HG02870 (cell line): Measurements from ENCODE around the gene TEKT2.

Source experiments
- ATAC-seq: cut with Tn5 transposase; IDR thresholded peaks from one replicate; pipeline ENCODE4 v1.9.1; 2021; ENCODE audit warnings: mild to moderate bottlenecking, moderate library complexity; ENCODE audit not compliant: unreplicated experiment

TEKT2 gene

DNA sequence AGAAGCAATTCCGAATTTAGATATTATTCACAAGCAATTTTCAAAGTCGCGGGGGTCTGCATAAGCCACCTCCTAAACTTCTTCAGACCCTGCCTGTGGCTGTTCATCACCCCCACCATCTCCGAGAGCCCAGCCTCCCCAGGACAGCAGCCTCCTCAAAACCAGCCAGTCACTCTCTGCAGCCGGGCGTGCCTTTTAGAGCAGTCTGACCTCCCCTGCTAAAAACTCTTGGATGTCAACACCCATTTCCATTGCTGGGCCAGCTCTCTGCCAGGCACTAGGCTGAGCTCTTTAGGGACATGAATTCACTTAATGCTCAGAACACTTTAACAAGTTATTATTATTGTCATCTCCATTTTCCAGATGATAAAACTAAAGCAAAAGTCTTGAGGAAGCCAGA, 16.5 kb downstream of the TEKT2 start:
- ATAC-seq = no peak

DNA sequence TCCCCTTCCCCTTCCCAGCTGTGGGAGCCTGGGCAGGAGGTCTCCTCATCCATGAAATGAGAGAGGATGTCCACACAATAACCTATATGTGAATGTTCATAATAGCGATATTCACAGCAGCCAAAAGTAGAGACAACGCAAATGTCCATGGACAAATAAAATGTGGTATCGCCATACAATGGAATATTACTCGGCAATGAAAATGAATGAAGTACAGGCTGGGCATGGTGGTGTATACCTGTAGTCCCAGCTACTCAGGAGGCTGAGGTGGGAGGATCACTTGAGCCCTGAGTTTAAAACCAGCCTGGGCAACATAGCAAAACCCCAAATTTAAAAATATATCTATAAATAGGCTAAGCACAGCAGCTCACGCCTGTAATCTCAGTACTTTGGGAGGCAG, 17.7 kb downstream of the TEKT2 start:
- ATAC-seq = no peak

DNA sequence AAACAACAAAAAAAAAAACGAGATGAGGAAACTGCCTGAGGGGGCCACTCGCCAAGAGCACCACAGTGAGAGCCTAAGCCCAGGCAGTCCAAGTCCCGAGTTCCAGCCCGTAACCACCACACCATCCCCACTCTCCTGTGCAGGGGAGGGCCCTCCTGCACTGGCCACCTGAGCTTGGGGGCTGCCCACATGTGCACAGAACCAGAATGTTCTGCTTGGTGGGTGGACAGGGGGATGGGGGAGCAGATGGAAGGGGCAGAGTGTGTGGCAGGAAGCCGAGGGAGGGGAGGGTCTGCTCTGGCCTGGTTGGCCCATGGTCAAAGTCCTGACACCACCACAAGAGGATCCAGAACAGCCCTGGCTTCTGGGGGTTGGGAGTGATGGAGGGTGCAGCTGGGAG, 22.4 kb downstream of the TEKT2 start:
- no peak for ATAC-seq

DNA sequence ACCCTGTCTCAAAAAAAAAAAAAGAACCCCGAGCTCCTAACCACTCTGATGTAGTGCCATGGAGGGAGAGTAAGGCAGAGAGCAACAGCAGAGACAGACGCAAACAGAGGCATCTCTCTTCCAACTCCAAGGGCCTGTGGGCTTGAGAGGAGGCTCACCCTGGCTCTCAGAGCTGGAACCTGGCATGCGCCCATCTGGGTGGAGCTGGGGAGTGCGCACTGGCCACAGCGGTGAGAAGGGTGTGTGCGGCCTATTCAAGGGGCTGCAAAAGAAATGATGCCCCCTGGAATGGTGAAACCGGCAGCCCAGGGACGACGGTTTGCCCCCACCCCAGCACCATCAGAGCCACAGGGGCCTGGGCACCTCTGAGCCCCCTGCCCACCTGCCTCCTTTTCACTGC, 23.5 kb downstream of the TEKT2 start:
- ATAC-seq = no peak

DNA sequence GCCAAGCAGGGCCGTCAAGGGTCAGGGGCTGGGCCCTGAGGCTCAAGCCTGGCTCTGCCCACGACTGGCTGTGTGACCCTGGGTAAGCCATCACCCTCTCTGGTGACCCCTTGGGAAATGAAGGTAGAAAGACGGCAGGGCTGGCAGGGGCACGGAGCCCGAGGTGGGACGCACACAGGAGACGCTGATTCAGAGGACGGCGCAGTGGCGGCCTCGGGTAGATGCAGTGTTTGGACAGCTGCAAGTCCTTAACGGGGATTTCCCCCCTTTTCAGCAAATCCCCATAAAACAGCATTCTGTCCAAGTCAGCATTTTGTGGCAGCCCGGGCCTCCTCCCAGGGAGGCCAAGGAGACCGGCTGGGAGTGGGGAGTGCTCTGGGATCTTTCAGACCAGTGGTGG, 24.4 kb downstream of the TEKT2 start:
- ATAC-seq = no peak

DNA sequence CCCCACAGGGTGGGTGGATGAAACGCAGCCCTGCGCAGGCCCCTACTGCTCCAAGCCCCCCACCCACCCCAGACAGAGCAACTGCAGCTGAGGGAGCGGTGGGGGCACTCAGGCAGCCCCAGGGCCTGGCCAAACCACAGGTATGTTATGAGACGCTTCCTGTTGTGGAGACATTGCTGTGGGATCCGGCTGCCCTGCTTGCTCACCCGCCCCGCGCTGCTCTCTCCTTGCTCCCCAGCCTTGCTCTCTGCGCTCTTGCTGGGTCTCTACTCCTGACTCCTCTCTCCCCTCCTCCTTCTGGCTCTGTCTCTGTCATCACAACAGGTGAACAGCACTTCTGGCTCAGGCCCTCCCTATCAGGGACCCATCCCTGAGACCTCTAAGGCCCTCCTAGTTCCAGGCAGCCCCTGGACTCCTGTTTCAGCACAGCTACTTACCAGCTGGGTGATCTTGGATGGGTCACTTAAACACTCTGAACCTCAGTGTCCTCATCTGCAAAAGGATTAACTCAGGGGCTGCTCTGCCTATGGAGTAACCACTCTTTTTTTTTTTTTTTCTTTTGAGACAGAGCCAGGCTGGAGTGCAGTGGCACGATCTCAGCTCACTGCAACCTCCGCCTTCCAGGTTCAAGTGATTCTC, 25.3 kb downstream of the TEKT2 start:
- ATAC-seq = no peak

DNA sequence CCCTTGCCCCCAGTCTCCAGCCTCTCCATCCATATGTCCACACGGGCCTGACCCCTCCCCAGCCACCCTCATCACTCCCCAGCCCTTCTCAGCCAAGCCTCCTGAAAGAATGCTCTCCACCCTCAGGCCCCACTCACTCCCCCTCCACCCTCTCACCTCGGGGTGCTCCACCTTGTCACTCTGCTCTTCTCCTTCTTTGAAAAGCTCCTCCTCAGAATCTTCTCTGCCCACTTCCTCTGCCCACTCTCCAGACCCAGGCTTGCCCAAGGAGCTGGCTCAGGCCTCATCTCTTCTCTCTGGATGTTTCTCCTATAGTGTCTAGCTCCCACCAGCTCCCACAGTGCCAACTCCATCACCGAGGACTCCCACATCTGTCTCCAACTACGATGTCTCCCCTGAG, 27.3 kb downstream of the TEKT2 start:
- ATAC-seq = no peak

DNA sequence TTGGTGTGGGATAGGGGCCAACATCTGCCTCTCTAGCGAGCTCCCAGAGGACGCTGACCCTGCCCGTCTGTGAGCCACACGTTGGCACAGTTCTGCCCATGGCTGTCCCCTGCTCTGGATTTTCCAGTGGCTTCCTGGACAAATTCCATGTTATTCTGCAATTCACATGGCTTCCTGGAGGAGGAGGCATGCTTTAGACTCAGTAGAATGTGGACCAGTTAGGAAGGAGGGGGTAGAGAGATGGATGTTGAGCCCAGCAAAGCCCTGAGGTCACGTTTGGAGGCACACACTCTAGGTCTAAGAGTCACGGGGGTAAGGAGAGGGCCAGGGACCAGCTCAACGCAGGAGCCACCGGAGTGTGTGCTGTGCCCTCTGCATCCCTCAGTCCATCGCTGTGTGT, 28.9 kb downstream of the TEKT2 start:
- no peak for ATAC-seq

DNA sequence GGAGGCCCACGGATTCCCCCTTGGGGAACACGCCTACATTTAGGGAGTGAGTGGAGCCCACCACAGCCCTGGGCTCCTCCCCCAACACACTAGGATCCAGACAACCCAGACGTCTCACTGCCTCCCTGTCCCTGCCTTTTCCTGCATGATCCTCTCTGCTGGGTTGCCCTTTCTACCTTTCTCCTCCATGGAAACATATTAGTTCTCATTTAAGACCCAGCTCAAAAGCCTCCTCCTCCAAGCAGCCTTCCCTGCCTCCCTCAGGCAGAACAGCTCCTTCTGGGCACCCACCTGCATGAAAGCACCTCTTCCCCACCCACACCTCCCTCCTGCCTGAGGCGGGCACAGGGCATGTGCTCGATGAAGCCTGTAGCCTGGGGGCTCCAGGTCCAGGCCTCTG, 30.5 kb downstream of the TEKT2 start:
- ATAC-seq = no peak

DNA sequence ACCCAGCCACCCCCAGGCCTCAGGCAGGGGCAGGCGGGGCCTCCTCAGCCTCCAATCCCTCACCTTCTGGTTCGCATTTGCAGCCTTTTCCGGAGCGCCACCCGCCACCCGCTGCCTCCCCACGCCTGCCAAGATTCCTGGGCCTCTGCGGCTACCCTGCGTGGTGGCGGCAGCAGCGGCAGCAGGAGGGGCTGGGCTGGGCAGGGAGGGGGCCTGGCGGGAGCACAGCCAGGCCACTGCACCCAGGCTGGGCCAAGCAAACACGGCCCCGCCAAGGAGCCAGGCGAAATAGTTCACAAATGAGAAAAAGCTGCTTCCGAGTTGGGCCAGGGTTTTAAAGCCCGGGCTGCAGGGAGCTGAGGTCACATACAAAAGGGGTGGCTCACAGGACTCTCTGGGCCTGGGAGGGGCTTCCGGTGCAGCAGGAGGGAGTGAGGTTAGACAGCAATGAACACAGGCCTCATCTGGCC, 31.3 kb downstream of the TEKT2 start:
- ATAC-seq = no peak

DNA sequence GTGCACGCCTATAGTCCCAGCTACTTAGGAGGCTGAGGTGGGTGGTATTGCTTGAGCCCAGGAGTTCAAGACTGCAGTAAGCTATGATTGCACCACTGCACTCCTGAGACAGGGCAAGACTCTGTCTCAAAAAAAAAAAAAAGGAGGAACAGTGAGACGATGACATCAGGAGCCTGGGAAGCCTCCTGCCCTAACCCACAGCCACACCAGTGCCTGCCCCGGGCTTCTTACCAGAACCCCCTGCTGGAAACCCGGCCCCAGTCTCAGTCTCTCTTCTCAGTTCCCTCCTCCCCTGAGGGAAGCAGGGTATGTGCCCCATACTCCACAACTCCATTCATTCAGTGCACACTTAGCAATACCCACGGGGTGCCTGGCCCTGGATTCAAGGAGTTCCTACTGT, 32.0 kb downstream of the TEKT2 start:
- ATAC-seq = no peak

DNA sequence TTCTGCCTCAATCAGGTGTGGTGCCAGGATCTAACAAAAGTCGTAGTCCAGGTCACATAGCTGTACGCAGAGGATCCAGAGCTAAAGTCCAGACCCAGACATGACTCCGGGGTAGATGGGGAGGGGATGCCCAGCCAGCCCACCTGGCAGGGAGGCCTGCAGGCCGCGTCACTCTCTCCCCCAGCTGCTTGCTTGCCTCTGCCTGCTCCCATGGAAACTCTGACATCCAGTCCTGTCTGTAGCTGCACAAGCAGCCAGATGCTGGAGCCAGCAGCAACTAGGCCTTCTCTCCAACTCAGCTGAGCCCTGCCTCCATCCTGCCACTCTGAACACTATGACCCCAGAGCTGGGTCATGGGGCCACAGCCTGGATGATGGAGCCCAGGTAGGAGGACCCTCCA, 33.0 kb downstream of the TEKT2 start:
- no peak for ATAC-seq

DNA sequence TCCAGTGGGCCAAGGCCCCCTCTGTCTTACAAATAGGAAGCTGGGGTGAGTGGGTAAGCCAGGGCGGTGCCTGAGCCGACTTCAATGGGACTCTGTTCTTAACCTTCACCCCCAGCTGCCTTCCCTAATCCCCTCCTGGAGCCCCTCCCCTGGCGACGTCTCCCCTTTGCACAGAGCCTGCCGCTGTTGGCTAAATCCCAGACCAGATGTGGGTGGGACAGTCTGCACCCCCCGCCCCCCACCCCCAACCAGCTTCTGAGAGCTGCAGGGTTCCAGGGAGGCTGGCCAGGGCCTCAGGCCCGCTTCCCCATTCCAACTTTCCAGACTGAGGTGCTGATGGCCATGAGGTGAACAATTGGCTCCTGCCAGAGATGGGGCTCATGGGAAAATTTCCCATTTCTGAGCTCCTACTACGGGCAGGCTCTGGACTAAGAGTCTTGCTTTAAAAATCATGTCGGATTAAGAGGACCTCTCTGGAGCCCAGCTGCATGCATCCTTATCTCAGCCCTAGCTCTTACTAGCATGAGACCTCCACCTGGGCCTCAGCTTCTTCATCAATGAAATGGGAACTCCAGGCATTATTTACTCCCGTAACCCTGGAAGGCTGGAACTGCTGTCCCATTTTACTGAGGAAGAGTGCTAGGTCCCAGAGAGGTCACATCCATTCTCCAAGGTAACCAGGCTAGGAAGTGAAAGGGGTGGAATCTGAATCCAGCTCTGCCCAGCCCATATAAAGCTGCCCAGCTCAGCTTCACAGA, 34.7 kb downstream of the TEKT2 start:
- ATAC-seq = no peak

DNA sequence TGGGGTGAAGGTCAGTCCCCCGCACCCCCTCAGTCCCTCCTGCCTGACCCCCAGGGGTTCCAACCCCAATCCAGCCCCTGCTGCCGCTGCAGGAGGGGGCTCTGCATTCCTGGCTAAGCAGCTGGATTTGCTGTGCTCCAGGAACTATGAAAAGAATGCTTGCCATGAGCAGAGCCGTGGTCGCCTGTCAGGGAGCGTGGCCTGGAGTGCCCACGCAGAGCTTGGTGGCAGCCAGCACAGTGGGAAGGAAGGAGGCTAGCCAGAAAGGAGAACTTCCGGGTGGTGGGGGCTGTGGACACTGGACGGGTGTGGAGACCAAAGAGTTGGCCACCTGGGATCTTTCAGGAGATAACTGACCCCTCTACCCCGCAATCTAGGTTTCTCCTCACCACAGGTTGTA, 35.6 kb downstream of the TEKT2 start:
- ATAC-seq = no peak

DNA sequence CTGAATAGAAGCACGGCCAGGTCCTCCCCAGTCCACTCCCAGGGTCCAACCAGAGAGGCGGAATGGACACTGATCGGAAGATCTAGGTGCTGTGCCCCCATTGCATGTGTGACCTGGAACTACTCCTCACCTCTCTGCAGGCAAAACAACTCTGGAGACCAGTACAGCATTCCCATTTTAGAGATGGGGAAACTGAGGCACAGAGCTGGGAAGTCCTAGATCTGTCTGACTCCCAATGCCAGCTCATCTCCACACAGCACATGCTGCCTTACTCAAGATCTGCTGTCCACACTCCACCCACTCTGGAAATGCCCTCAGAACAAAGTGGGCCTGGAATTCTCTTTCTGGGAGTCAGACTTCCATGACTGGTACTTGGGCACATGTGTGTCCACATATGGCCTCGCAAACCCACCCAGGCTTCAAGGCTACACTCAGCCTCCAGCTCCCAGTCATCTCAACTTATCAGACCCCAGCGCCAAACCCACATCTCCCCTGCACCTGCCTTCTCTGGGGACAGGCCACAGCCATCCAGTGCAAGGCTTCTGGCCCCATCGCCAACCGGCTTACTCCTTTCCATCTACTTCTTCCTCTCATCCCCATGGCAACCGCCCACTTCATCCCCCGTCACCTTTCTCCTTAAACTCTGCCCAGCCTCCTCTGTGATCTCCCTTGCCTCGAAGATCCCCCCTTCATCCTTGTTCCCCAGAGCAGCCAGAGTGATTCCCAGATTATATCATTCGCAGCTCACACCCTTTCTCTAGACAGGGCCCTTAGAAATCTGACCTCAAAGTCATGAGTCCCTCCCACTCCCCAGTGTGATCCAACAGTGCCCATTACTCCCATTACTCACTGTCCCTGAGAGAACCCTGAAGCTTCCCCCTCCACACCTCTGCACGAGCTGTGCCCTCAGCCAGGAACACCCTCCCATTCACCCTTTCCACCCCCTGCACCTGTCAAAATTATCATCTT, 38.5 kb downstream of the TEKT2 start:
- ATAC-seq = no peak

DNA sequence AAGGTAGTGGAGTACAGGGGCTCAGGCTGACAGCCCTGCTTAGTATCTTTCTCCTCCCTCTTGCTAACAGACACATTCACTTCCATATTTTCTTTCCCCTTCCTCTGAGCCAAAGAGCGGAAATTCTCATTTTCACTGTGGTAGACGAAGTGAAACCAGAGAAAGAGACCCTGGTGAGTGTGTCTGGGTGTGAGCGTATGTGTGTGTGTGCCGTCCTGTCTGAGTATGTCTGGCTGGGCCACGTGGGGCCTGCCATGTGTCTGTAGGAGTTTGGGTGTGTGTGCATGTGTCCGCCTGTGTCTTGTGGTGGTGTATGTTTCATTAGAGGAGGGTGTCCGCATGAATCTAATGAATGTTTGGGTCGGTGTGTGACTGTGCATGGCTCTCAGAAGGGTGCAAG, 39.5 kb downstream of the TEKT2 start:
- ATAC-seq = no peak

DNA sequence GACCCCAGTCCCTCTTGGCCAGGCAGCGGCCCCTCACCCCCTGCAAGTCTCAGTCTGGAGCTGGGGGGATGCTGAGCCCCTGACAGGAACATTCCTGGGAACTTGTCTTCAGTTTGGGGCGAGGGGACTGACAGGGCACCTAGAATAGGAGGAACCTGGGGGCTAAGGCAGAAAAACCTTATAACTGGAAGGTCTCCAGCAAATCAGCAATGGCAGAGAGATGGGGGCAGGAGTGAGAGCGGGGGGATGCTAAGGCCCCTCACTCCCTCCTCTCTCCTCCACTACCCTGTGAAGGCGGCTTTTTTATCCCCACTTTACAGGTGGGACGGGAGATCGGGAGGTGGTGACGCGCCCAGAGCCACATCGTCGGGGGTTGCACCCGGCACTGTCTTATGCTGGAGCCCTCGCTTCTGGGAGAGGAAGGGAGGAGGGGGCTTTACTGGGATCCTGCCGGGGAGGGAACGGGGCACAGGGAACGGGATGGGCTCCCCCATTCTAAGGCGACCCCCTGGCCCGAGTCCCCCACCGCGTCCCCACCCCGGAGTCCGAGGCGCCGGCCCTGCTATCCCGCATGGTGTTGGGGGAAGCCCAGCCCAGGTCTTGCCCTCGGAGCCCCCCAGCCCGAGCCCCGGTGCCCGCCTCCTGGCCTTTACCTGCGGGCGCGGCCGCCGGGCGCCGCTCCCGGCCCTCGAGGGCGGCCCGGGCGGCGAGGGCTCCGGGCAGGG, 40.7 kb downstream of the TEKT2 start:
- no peak for ATAC-seq

DNA sequence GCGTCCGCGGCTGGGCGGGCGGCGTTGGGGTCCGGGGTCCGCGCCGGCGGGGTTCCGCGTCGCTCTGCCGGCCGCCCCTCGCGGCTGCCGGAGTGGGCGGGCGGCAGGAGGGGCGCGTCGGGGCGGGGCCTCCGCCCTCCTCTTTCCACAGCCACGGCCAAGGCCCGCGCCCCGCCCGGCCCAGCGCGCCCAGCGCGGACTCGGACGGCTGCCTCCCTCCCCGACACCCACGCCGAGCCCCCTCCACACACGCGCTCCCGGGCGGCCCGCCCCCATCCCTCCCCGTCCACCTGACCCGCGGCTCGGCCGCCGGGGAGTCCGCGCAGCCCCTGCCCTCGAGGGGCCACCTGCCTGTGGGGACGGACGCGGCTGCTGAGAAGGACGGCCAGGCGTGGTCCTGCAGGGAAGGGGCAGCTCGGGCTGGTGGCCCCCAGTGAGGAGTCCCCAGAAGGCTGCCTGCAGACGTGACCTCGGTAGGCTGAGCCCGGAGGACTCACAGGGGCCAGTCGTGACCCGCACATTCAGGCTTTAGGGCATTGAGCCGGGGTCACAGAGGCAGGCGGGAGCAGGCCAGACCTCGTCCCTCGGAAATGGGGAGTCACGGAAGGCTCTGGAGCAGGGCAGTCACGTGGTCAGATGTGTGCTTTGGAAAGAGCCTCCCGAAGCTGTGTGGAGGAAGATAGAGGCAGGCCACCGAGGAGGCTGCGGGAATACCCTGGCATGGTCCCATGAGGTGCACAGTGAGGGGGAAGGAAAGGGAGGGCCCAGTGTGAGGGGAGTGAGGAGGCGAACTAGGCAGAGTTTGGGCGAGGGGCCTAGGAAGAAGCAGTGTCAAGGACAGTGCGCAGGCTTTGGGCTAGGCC, 41.5 kb downstream of the TEKT2 start, which contains the start of gene COL8A2:
COL8A2 (minus strand) TSS at position 94 of the 863 bp plus-strand sequence. CDS start 24,980 bp downstream, outside the sequence.
- ATAC-seq = no peak

DNA sequence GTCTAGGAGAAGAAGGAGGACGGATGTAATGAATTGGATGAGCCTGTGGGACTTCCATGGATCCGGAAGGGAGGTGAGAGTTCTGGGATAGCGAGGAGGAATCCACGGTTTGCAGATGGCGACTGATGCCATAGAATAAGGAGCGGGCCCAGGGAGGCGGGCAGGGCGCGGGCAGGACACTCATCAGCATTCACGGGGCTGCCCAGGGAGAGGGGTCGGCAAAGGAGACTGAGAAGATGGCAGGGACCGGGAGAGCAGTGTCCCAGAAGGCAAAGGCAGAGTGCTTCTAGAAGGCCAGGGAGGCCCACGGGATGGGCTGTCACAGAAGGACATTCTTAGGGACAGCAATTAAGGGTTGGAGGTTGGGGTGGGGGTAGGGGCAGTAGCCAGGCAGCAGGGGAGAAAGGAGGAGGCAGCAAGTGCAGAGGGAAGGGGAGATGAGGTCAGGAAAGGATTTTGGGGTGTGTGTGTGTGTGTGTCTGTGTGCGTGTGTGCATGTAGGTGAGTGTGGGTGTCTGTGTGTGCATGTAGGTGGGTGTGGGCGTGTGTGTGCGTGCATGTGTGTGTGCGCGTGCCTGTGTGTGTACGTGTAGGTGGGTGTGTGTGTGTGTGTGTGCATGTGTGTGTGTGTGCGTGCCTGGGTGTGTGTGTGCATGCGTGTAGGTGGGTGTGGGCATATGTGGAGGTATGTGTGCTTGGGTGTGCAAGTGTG, 42.3 kb downstream of the TEKT2 start:
- ATAC-seq = no peak
